HG02884 (cell line): ENCODE results near the gene MUC6.

Experiments used
- ATAC-seq: cut with Tn5 transposase; IDR thresholded peaks from one replicate; pipeline ENCODE4 v1.9.1; 2021; ENCODE audit warnings: mild to moderate bottlenecking, moderate library complexity; ENCODE audit not compliant: unreplicated experiment

MUC6 gene

GRCh38 chr11:1038921-1039320 lies 2.4 kb upstream of the MUC6 start:
- no peak for ATAC-seq

DNA sequence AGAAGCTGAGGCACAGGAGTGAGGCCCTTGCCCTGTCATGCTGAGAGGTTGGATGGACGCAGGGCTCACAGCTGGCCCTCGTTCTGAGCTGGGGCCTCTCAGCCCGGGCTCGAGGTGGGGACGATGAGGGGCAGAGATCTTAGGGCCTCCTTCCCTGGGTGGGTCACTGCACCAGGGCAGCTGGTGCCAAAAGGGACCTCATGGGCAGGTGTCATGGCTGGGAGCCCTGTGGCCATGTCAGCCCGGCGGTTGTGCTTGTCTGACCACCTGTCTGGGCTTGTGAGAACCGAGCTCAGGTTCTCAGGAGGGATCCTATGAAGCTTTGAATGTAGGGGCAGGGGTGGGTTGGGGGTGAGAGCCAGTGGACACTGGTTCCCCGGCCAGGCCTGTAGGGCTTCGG lies 1.8 kb upstream of the MUC6 start:
- no peak for ATAC-seq

DNA sequence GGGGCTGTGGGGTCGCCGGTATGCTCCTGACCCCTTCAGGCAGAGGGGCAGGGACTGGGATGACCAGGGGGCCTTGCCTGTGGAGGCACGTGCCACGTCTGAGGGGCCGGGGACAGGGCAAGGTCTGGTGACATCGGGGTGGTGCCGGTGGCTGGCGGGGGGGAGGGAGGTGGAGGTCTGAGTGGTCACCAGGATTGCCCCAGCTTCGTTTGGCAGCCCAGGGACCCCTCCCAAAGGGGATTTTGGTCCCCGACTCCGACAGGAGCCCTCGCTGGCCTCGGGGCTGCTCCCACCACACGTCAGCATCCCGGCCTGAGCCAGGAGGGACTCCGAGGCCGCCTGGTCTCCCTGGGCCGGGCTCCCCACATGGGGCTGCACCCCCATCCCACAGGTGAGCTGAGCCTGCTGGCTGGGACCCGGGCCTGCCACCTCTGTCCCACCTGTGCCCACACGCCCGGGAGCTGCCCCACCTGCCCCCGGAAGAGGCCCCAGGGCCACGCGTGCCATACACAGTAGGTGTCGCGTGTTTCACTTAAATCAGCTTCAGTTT lies 1.1 kb upstream of the MUC6 start:
- ATAC-seq: no peak

DNA sequence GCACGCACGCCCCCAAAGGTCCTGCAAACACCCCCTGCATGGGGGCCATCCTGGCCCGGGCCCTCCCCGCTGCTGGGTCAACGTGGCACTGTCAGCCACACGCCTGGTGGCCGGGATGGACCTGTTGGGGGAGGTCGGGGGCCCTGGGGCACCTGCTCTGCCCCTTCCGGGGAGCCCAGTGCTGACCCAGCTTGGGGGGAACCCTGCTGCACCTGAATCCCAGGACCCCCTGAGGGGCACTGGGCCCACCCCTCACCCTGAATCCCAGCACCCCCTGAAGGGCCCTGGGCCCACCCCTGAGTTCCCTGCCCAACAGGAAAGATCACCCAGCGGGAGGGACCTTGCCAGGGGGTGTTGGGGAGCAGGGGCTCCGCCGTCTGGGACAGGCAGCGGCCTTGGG lies 413 bp upstream of the MUC6 start:
- no peak for ATAC-seq

- no peak for ATAC-seq
Observed at GRCh38 chr11:1035577-1036283, 788 bp downstream of the MUC6 start.

- ATAC-seq: no peak
Observed at GRCh38 chr11:1034456-1035295, 1.8 kb downstream of the MUC6 start.

DNA sequence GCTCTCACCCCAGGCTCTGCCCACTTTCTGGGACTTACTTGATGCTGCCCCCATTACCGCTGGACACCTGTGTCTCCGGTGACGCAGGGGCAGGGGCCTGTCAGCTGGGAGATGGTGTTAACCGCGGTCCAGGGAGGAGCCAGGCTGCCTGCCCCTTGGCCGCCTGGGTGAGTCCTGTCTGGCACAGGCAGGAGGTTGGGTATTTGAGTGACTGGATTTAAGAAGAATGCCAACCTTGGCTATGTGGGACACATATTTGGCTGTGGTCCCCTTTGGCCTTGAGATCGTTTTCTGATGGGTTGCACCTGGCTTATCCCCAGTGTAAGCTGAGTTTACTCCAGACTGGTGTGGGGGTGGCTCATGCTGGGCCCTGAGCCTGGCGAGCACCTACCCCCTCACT lies 2.5 kb downstream of the MUC6 start:
- no peak for ATAC-seq

- no peak for ATAC-seq
Observed at GRCh38 chr11:1033016-1033798, 3.3 kb downstream of the MUC6 start.

- no peak for ATAC-seq
Observed at GRCh38 chr11:1032310-1032891, 4.1 kb downstream of the MUC6 start.

DNA sequence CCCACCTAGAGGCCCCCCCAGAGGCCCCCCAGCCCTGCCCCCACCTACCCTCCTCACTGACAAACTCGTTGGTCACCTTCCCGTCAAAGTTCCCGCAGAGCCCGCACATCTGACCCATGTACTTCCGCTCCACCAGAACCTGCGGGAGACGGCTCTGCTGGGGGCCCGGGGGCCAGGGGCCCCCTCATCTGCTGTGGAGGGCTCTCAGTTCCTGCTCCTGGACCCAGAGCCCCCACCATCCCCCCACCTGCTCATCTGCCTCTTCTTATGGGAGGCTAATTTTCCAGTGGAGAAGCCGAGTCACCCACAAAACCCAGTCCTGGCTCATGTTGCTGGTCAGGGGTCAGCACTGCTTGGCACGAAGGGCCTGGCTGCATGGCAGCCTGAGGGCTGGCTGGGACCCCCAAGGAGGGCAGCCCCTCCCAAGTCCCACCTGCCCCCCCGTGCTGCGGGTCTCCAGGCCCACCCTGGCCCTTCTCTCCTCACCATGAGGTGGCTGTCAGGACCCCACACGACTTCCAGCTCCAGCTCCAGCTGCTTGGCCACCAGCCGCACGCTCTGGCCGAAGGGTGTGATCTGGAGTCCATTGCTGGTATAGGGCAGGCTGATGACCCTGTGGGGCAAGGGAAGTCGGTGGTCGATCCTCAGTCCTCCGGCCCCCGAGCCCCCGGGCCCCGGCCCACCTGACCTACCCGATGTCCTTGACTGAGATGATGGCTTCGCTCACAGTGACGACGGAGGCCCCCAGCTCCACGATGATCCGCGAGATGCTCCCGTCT lies 5.2 kb downstream of the MUC6 start:
- no peak for ATAC-seq

DNA sequence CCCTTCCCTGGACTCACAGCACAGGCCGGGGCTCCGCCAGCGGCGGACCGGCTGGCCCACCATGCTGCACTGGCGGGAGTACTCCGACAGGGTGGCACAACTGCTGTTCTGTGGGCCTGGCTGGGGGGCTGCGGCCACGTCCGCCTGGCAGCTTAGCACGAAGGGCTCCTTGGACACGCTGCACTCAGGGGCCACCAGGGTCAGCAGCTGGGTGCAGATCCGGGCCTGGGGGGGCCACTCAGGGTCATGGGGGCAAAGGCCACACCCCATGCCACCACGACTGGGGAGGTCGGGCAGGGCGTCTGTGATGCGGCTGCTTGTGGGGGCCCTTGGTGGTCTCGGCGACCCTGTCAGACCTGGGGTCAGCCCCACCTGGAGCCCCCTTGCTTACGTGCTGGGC lies 6.0 kb downstream of the MUC6 start:
- no peak for ATAC-seq

DNA sequence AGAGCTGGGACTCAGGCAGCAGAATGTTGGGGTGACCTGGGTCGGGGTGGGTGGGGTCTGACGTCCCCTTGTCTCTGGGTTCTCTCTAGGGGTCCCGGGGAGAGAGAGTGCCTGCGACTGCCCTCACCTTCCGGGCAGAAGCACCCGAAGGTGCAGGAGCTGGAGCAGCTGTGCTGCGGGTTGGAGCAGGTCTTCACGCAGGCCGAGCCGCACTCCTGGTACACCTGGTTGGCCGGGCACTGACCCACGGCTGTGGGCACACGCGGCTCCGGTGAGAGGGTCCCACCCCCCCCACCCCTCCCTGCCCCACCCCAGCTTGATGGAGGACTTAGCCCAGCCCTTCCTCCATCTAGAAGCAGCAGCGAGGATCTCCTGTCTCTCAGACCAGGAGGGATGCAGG lies 6.4 kb downstream of the MUC6 start:
- ATAC-seq: no peak

DNA sequence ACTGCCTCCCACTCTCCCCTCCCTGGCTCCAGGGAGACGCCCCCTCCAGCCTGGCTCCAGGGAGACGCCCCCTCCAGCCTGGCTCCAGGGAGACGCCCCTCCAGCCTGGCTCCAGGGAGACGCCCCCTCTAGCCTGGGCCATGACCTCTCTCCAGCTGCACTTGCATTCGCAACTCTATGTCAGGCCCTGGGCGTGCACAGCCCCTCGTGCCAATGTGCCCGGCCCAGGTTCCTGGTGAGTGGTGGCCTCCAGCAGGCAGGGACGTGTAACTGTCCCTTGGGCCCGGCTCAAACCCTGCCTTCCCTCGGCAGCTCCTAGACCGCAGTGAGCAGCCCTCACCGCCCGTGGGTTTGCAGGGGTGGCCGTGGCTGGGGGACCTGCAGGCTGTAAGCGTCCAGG lies 6.9 kb downstream of the MUC6 start:
- no peak for ATAC-seq

DNA sequence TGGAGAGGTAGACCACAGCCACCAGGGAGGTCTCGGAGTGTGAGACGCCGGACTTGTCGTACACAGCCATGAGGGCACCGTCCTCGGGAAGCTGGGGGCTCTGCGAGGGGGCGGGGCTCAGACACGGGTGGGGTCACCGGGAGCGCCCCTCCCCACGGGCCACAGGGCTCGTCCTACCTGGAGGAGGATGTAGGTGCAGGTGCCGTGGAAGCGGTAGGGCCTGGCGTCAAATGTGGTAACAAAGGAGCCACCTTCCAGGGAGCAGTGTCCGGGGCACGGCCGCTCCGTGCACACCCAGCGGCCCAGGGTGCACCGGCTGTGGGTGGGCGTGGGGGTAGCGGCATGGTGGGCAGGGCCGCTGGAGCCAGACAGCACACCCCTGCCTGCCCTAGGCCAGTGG lies 7.5 kb downstream of the MUC6 start:
- ATAC-seq: no peak

DNA sequence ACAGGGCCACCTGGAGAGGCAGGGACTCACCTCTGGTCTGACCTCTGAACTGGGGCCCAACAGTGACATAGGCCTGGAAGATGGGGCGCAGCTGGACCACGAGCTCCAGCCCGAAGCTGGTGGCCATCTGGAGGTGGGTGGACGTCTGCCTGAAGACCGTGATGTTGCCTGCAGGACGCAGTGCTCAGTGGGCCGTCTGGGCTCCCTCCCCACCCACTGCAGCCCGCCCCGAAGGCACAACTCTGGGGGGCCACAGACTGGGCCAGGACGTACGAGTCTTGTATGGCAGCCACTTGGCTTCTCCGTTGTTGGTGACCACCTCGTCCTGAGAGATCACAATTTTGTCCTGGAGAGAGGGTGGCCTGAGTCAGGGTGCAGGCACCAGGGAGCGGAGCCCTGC lies 7.9 kb downstream of the MUC6 start:
- no peak for ATAC-seq

DNA sequence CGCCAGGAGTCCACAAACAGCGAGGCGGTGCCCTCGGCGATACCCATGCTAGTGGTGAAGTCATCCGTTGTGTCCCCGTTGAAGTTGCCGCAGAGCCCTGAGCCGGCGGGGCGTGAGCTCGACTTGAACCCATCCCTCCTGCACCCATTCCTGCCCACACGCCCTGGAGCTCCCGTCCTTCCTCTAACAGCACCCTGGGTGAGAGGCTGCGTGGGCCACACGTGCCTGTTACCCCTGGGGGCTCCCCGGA lies 8.3 kb downstream of the MUC6 start:
- no peak for ATAC-seq

- ATAC-seq: no peak
Observed at GRCh38 chr11:1027483-1028290, 8.8 kb downstream of the MUC6 start.

DNA sequence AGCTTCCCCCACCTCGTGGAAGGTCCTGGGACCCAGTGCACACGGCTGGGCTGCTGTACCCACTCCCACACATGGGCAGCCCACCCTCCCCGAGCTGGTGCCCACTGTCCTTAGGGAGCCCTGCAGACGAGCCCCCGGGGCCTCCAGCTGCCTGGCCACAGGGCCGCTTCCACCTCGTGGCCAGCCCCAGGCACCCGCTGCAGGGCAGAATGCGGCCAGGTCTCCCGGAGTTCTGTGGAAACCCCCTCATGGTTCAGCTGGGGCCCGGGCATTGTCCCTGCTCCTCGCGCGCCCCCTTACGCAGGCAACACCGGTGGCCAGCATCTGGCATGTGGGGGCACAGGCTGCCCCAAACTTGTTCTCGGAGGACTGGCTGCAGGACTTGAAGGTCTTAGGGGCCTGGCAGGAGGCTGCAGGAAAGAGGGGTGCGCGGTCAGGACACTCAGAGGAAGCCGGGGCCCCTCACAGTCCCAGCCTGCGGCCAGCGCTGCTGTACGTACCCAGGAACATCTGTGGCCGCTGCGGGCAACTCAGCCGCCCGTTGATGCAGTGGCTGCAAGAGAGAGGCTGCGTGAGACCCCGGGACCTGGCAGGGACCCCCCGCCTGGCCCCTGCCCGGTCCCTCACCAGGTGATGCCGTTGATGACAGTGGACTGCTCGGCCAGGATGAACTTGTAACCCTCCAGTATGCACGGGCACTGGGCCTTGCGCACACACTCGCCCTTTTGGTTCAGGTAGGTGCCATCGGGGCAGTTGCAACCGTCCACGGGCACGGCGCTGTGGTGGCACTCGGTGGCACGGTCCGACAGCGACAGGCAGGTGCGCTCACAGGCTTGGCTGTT lies 9.7 kb downstream of the MUC6 start:
- no peak for ATAC-seq

GRCh38 chr11:1026163-1026450 lies 10.4 kb downstream of the MUC6 start:
- ATAC-seq: no peak
